Fibroblast of mammary gland (primary cell): Measurements from ENCODE around the gene SRGAP2C.
"Not testable (repeated sequence)": the region's sequence is repeated elsewhere in the genome, so short reads cannot be mapped to it uniquely, and the experiment has no call there.

Source experiments
- DNase-seq: peaks from one replicate; pipeline ENCODE4 v3.0.0-alpha.2; 2010; ENCODE audit warnings: low read depth
- H3K4me3 ChIP-seq: 2 replicates; pipeline ENCODE4 v1.5.1; 2011; ENCODE audit warnings: low read depth, mild to moderate bottlenecking, low read length, moderate library complexity; ENCODE audit not compliant: control insufficient read depth

Gene SRGAP2C

DNA sequence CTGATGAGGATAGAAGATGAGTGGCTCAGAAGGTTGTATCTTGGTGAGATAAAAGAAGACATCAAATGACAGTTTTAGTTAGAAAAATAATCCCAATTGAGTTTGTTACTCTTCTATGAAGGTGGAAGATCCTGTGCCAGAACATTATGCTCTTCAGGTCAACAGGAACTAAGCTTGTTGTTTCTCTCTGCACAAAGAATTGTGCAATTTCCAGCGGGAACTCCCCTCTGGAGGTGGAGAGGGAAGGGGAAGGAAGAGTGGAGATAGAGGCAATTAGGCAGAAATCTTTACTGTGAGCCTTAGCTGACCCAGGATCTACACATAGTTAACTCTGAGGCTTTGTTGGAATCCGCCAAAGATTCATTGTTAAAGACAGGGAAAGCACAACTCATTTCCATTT lies 77.4 kb downstream of the SRGAP2C start:
- DNase-seq, H3K4me3 ChIP-seq: not testable (repeated sequence)

- not testable (repeated sequence) for H3K4me3 ChIP-seq
- peak; percentile 69 for DNase-seq
These were observed 79.0 kb downstream of the SRGAP2C start for GRCh38 chr1:121263789-121264244.

DNA sequence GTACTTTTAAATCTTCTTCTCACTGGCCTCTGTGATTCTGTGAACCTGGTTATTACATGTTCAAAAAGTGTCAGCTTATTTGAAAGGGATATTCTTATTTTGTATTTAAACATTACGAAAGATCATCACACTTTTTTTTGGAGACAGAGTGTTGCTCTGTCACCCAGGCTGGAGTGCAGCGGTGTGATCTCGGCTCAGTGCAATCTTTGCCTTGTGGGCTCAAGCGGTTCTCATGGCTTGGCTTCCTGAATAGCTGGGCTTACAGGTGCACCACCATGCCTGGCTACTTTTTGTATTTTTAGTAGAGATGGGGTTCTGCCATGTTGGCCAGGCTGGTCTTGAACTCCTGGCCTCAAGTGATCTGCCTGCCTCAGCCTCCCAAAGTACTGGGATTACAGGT lies 82.3 kb downstream of the SRGAP2C start:
- not testable (repeated sequence) for H3K4me3 ChIP-seq, DNase-seq

GRCh38 chr1:121269309-121269708 lies 84.5 kb downstream of the SRGAP2C start:
- not testable (repeated sequence) for DNase-seq, H3K4me3 ChIP-seq

GRCh38 chr1:121269973-121270372 lies 85.2 kb downstream of the SRGAP2C start:
- H3K4me3 ChIP-seq, DNase-seq: not testable (repeated sequence)

GRCh38 chr1:121271143-121271715 lies 86.5 kb downstream of the SRGAP2C start:
- not testable (repeated sequence) for DNase-seq, H3K4me3 ChIP-seq

DNA sequence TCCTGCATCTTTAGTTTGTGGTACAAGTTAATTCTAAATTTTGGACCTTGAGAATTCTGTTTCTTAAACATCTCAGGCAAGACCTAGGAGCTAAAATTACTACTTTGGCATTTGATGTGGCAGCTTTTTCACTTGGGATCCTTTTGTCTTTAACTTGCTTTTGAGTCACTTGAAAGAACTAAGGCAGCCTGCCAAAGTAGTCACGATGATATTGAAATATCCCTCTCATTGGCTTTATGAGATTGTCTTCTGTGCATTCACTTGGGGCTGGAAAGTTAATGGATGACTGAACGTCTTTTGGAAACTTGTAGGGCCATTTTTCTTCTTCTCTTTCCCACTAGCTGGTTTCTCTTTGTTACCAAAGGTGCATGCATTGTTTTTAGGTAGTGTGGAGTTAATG lies 90.7 kb downstream of the SRGAP2C start:
- peak; percentile 28 for DNase-seq

GRCh38 chr1:121278202-121278601 lies 93.4 kb downstream of the SRGAP2C start:
- not testable (repeated sequence) for H3K4me3 ChIP-seq

More for the DNA sequence above, 90.7 kb downstream of the SRGAP2C start:
- not testable (repeated sequence) for H3K4me3 ChIP-seq

DNA sequence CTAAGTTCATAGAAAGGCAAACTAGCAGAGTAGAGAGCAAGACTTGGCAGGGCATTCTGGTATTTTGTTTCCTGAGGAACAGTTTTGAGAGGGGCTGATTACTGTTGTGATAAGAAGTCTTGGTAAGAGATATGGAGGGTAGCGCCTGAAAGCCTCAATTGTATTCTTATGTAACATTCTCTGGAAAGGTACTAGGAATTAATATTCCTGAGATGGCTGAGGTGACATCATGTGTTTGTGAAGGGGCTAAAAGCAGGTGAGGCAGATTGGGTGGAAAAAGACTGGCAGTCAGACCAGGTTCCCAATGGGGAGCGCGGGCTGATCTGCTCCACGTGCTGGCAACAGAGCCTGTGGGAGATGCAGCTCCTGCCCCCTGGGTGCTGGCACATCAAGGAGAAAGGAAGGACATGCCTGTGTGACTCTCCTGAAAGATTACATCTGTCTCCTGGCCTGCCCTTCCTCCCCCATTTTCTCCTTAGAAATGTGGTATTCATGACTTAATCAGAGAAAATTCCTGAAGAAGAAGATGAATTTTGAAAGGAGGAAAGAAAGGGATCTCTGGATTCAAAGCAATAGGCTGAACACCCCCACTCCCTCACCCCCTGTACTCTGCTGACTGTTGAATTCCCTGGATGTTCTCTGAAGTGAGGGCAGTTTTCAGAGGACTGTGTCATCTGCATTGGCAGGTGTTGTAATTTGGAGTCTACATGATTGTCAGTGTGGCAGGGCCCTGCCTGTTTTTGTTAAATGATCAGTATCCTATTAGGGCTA lies 94.2 kb downstream of the SRGAP2C start:
- DNase-seq, H3K4me3 ChIP-seq: not testable (repeated sequence)

More at GRCh38 chr1:121278202-121278601, 93.4 kb downstream of the SRGAP2C start:
- DNase-seq = not testable (repeated sequence)

GRCh38 chr1:121279548-121279898 lies 94.7 kb downstream of the SRGAP2C start:
- not testable (repeated sequence) for DNase-seq, H3K4me3 ChIP-seq

- H3K4me3 ChIP-seq, DNase-seq: not testable (repeated sequence)
These were observed 96.0 kb downstream of the SRGAP2C start for GRCh38 chr1:121280699-121281317.

- not testable (repeated sequence) for DNase-seq, H3K4me3 ChIP-seq
These were observed 96.7 kb downstream of the SRGAP2C start for GRCh38 chr1:121281480-121281879.

DNA sequence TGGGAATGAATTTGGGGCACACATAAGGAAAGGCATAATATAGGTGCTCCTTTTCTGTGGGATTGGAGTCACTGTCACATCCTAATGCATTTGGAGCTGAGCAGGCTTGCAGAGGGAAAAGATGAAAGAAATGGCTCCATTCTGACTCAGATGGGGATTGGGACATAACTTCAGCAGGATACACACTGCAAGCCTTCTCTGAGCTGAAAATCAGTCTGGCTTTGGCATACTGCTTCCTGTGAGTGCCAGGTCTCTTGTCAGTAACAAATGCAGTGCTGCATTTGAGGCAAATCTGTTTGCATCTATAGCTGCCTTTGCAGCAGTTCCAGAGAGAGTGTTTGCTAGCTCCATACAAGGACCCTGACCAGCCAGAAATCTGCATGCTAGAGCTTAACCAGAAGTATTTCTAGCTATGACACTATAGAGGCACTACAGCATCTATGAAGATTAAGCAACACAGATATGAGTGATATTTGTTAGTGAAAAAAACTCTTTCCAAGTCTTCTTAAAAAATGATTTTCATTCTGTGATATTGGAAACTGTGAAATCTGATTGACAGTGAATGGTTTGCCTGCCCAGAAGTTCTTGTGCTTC lies 98.9 kb downstream of the SRGAP2C start:
- peak; percentile 51 for DNase-seq

GRCh38 chr1:121292590-121292989 lies 107.8 kb downstream of the SRGAP2C start:
- H3K4me3 ChIP-seq, DNase-seq: not testable (repeated sequence)

More for the DNA sequence above, 98.9 kb downstream of the SRGAP2C start:
- H3K4me3 ChIP-seq = not testable (repeated sequence)

GRCh38 chr1:121293263-121294204 lies 108.8 kb downstream of the SRGAP2C start:
- not testable (repeated sequence) for DNase-seq, H3K4me3 ChIP-seq

- not testable (repeated sequence) for H3K4me3 ChIP-seq, DNase-seq
These were observed 109.4 kb downstream of the SRGAP2C start for GRCh38 chr1:121294205-121294570.

GRCh38 chr1:121296563-121296962 lies 111.8 kb downstream of the SRGAP2C start:
- DNase-seq, H3K4me3 ChIP-seq: not testable (repeated sequence)

- H3K4me3 ChIP-seq, DNase-seq: not testable (repeated sequence)
These were observed 113.8 kb downstream of the SRGAP2C start for GRCh38 chr1:121298529-121298928.
